Umbilical cord (tissue), 2 donors: ENCODE measurements around the gene GRID1. TPM values are rescaled to one million over a fixed set of nuclear protein-coding genes. Genes with fewer than 3 reads are reported as not detected.

Experiments
- DNase-seq: peaks from one replicate; pipeline ENCODE4 v3.0.0-alpha.2; 2015; ENCODE audit warnings: low spot score
- total RNA-seq: library from RNA; depleted of rRNA; stranded (reverse); fragments of >200 nt; gene quantifications from one replicate; pipeline ENCODE4 v1.2.3, GENCODE V29; 2014; ENCODE audit warnings: low replicate concordance; ENCODE audit not compliant: insufficient read depth

The GRID1 gene
- total RNA-seq, 1 donor from 2014 or later, result 7.2 TPM

DNA sequence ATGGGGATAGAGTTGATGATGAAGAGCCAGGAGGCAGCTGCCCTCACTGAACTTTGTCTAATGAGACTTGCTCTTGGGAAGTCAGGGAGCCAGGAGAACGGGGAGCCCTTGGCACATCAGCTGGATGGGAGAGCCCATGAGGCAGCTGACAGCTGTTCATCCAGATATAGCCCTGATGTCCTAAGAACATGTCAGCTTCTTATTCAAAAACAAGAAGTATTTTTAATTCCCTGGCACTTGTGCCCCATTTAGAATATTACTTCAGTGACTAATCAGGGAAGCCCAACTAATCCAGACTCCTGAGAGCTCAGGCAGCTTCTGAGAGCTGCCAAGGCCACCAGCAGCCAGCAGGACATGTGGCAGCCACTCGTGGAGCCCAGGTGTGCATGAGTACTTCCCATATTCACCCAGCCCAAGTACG lies 363.4 kb downstream of the GRID1 start:
- no peak for DNase-seq

DNA sequence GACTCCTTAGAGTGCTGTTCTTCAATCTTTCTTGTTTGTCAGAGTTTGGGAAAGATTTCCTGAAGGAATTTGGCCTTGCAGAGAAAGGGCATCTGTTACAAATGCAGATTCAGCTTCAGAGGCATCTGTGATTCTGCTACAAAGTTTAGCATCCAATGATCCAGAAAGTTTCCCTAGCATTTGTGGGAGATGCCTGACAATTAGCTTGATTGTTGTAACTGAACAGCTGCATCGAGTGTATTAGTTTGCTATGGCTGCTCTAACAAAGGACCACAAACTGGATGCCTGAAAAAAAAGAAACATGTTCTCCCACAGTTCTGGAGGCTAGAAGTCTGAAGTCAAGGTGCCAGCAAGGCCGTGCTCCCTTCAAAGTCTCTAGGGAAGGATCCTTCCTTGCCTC lies 365.1 kb downstream of the GRID1 start:
- no peak for DNase-seq

DNA sequence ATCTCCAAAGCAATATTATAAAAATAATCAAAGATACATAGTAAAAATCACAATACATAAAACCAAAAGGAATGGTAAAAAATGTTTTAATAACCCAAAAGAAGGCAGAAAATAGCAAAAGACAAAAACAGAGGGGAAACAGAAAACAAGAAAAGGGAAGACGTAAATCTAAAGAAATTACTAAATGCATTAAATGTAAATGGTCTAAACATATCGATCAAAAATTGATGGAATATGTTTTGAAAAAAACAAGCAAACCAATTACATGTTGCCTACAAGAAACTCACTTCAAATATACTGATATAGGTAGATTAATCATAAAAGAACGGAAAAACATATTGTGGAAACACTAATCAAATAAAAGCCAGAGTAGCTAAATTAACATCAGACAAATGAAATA lies 369.1 kb downstream of the GRID1 start:
- DNase-seq, result no peak

DNA sequence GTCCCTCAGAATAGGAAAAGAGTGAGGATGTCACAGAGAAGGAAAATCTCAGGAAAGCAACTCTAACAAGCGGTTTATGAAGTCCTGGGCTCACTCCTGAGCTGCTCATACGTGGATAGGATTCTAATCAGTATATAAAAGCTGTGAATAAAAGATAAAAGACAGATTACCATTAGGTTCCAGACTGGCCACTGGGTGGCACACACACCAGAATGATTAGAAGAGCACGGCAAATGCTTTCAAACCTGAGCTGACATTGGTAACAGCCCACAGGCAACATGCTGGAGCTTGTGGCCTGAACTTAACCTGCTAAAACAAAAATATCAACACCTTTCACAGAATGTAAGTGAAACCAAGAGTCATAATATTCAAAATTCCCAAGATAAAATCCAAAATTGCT lies 370.8 kb downstream of the GRID1 start:
- no peak for DNase-seq

DNA sequence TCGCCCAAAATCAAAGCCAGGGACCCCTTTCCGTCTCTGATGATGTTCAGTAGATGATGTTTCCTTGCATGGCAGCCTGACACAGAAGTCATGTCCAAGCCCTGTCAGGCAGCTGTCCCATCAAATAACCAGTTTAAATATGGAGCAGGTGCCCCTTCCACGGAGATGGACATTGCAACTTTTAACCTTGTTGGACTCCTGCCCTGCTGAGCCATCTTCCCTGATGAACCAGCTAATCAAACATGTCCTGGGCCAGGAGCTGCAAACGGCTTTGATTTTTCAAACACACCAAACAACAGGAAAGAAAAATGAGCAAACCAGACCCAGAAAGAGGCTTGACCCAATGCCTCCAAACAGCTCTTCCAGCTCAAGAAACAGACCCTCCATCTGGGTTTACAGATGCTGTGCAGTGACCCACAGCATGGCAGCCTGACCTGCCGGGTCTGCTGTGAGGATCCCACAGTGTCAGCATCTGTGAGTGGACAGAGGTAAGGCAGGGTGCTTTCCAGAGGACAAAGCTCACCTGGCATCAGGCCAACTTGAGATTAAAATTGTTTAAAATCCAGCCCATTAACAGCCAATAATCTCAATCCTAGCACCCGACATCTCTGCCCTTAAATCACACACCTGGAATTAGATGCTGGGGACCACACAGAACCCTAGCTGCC lies 372.6 kb downstream of the GRID1 start:
- no peak for DNase-seq

DNA sequence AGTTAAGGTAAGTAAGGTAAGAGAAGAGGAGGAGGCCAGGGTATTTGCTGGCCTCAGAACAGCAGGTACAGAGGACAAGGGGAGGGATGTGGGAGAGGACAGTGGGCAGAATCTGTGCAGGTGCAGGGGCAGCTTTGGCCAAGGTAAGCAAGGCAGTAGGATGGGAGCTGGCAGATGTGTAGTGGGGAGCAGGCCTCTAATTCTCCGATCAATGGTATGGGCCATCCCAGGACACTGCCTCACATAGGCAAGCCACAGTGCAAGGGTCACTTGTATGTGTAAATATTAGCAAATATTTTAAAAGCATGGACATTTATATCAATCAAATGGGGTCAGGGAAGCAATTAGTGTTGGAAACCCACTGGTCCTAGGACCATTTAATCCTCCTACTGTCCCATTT lies 373.5 kb downstream of the GRID1 start:
- DNase-seq, result no peak

DNA sequence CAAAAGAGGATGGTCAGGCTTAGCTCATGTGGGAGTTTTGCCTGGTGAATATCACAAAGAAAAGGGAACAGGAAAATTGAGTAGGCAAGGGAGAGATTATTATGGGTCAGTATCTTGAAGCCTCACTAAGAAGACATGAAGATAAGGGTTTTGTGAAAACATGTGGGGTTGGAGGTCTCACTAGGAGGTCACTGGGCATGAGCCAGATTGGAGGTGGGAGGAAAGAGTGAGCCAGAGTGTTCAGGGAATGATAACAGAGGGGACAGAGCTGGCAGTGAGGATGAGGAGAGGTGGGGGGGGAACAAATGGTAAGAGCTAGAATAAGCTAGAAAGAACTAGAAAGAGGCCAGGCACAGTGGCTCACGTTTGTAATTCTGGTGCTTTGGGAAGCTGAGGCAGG lies 374.3 kb downstream of the GRID1 start:
- DNase-seq, result no peak

DNA sequence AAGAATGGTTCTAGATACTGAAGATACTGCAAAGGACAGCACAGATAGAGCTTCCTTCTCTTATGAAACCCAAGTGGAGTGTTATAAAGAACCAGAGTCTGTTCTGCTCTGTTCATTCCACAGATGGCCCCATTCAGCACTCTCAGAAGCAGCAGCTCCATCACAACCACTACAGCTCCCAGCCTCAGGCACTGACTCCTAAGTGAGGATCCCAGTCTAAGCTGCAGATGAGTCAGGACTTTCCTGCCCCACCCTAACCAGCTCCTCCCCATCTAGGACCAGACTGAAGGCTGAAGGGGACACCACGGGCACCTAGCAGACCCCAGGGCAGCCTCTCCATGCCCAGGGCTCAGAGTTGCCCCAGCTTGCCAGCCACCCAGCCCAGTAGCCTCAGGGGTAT lies 379.8 kb downstream of the GRID1 start:
- DNase-seq, result peak; percentile 57

DNA sequence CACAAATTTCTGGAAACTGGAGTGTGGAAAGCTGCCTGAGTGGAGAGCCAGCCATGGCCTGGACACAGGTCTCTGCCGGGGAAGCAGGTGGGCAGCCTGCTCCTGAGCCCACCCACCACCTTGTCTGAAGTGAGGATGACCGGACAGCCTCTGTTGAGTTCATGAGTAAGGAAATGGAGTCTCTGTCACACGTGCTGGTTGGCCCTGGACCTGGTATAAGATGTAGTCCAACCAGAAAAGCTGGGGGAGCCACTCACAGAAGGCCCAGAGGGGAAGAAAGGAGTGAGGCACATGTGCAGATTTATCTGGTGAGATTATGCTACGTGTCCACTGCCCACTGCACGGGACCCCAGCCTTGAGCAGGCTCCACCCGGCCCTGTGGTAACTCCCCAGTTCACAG lies 383.5 kb downstream of the GRID1 start:
- no peak for DNase-seq

DNA sequence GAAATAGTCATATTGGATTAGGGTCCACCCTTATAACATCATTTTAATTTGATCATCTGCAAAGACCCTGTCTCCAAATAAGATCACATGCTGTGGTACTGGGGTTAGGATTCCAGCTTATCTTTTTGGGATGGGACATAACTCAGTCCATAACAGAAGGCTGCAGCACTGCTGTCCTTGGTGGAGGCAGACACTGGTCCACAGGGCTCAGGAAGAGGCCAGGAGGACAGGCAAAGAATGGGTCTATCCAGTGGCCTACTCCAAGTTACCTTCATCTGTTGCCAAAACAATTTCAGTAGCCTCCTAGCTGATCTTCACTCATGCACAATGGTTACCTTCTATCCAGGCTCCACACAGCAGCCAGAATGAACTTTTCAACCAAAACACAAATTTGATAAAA lies 387.0 kb downstream of the GRID1 start:
- DNase-seq, result no peak

DNA sequence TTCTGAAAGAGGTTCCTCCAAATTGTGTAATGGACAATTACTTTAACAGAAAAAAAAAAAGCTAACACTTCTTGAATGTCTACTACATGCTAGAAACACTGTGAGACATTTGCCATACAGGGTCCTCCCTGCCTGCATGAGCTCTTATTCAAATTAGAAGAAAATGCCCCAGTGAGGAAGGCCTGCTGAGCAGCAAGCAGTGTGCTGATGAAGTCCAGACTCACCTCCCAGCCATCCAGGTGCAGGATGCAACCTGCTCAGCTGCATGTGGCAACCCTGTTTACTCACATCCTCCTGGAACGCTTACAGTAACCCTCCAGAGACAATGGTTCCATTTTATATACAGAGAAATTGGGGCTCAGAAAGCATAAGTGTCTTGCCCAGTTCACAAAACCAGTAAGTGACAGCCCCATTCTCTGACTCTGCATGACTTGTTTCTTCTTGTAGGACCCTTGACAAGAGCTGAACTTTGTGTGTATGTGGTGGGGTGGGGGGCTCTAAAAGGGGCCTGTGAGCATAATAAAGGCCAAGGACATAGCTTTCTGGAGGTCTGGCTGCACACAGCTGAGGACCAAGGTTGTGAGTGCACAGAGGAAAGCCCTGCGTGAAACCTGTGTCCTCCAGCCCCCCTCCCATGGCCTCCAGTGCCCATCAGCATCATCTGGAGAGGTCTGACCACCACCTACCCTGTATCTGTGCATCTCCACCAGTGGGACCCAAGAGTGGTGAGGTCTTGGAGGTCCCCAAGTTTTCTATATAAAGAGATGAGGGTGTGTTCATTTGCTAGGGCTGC lies 387.8 kb downstream of the GRID1 start:
- peak; percentile 22 for DNase-seq

DNA sequence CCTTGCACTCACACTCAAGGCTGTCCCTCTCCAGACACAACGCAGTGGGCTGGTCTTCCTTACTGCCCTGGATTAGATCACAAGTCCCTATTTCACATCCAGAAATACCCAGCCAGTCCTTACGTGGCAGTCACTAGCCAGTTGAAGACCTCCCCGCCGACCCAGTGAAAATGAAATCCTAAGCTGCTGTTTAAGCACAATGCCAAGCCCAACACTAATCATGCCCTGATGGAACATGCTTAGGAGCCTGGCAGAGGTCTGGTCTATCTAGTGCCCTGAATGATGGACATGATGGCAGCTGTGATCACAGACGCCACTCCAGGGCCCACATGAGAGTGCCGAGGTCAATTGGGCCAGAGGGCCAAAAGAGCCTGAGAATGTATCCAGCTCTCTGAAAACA lies 389.0 kb downstream of the GRID1 start:
- no peak for DNase-seq

DNA sequence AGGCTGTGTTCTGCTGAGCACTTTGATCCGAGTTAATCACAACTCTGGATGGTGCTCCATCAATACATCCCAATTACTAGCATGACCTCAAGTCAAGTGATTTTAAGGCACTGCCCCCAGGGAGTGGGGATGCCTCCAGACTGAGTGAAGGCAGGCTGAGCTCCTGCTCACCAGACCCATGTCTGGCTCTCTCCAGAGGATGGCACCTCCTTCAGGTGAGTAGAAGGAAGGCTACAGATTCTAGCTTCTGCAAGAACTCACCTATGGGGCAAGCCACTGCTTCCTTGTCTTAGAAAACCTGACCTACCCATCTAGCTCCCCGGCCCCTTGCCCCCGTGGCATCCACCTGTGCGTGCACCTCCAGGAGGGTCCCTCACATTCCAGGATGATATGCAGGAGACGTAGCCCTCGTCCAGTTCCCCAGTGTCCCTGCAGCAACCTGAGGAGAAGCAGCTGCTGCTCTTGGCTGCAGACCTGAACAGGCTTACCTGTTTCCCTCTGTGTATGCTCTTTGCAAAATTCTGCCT lies 390.3 kb downstream of the GRID1 start:
- no peak for DNase-seq

DNA sequence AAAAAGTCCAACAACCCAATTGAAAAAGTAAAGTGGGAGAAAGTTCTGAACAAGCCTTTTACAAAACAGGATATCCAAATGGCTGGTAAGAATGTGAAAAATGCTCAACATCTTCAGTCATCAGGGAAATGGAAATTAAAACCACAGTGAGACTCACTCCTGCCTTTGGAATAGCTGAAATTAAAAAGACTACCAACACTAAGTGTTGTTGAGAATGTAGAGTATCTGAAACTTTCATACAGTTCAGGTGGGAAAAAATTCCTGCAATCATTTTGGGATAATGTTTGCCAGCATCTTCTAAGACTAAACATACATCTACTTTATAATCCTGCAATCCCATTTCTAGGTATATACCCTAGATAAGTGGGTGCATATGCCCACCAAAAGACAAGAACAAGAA lies 395.1 kb downstream of the GRID1 start:
- DNase-seq, result no peak

DNA sequence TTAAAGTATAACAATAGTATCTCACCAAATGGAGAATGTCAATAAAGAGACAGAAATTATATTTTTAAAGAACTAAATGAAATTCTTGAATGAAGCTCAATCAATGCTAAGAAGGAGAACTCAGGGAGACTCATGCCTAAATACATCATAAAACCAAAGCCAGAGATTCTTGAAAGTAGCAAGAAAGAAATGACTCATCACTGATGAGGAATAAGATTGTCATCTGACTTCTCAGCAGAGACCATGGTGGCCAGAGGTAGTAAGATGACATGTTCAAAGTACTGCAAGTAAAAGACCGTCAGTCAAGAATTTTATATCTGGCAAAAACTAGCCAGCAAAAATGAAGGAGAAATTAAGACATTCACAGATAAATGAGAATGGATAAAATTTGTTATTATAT lies 399.0 kb downstream of the GRID1 start:
- no peak for DNase-seq

DNA sequence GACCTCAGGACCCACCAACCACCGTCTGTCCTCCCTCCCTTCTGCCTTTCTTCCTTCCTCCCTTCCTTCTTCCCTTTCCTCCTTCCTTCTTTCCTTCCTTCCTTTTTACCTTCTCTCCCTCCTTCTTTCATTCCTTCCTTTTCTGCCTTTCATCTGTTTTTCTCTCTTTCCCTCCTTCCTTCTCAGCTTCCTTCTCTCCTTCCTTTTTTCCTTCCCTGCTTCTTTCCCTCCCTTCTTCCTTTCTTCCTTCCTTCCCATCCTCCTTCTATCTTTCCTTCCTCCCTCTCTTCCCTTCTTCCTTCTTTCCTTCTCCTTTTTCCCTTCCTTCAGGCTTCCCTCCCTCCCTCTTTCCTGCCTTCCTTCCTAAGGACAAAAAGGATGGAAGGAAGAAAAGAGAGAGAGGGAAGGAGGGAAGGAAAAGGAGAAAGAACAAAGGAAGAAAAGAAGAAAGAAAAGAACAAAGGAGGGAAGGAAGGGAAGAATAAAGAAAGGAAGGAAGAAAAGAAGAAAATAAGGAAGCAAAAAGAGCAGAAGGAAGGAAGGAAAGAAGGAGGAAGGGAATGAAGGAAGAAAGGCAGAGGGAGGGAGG lies 405.0 kb downstream of the GRID1 start:
- no peak for DNase-seq

DNA sequence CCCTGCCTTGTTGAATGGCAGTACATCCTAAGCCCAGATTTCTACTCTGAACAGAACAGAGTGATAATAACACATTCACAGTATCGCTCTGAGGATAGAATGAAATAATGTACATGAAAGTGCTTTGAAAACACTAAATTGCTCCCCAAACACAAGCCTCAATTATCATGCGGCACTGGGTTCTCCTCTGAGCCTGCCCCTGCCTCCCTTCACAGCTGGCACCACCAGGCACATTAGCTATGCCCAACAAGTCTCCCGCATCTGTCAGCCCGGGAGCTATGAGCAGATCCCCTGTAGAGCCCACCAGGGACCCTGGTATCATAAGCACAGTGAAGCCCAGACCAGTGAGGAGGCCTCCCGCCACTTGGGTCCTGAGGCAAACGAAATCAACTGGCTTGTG lies 405.5 kb downstream of the GRID1 start:
- DNase-seq, result no peak

DNA sequence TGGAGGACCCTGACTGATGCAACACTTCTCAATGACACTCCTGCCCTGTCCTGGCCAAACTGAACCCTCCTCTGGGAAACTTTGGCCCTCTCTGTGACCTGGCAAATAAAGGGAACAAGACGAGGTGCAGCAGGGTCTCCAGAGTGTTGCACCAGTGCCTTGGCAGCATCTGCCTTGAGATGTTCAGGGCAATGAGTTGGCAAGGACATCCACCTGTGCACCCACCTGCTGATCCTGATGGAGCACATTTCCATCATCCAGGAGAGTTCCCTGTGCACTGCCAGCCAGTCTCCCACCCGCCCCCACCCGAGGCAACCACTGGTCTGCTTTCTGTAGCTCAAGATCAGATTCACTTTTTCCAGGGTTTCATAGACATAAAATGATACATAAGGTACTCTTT lies 407.4 kb downstream of the GRID1 start:
- DNase-seq, result no peak

DNA sequence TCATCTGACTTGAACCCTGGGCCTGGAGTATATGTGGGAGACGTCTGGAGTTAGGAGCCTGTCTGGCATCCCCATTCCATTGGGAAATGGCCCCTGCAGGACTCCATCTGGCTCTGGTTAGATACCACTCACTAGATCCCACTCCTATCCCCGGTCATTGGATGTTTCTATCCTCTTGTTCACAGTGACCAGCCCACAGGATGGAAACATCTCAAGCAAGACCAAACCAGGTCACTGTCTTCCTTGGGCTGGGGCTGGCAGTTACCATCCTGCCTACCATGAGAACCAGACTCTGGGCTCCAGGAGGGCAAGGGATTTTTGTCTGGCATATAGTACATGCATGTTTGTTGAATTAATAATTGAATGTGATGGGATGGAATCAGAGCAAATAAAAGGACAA lies 415.7 kb downstream of the GRID1 start:
- no peak for DNase-seq

DNA sequence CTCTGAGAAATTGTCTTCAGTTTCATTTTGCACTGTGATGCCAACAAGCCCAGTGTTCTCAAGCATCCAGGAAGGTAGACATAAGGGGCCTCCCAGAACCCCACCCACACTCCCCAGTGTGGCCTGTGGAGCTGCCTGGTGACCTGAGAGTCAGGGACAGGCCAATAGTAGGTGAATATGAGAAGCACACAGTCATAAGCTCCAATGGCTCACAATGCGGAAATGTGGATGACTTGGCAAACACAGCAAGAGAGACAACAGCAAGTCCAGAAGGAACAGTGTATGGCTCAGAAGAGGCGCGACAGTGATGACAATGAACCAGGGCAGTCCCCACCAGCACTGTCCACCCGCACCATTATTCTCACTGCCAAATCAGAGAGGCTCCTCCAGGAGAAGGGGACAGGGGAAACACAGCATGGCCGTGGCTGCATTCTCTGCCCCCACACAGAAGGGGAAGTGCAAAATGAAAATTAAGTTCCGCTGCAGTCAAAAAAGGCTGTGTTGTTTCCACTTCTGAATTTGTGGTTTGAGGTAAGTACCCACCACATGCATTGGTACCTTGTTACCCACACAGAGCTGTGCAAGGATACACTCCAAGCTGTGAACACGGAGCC lies 419.8 kb downstream of the GRID1 start:
- no peak for DNase-seq

DNA sequence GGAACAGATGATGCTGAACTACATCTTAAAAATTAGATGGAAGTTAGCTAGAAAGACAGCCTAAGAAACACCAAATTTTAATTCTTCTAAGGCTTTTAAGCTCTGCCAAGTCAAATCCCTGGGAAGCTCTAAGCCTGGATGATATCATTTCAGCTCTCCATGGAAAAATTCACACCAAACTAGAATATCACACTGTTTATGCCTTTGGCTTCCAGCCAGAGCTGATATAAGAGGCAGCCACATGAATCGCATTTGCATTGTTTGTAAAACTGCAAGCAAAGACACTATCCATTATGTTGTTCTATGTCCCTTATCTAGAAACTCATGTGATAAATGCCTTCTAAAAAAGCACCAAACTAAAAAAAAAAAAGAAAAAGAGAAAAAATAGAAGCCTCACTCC lies 430.4 kb downstream of the GRID1 start:
- peak; percentile 60 for DNase-seq

DNA sequence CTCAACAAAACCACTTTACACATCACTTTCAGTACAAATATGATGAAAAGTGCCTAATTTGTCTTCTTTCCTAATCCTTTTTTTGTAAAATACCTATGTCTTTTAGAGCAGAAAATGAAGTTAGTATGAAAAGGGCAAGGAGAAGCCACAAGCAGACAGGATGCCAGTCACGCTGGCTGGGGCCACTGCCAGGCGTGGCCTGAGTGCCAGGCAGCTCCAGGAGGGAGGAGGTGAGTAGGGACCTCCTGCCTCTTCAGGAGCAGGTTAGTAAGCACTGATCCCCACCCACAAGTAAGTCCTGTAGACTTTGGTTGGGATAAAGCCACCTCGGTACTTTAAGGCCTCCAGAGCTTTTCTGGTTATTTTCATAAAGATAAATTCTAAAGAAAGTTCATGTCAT lies 432.0 kb downstream of the GRID1 start:
- DNase-seq, result no peak
